ENCODE data around the gene PLPPR3.

DNA sequence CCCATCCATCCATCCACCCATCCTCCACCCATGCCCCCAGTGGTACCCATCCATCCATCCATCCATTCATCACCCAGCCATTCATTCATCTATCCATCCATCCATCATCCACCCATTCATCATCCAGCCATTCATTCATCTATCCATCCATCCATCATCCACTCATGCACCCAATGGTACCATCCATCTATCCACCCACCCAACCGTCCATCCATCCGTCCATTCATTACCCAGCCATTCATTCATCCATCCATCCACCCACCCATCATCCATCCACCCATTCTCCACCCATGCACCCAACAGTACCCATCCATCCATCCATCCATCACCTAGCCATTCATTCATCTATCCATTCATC is 5.3 kb downstream of the PLPPR3 start:
- TF ChIP-seq, protein P1, sequence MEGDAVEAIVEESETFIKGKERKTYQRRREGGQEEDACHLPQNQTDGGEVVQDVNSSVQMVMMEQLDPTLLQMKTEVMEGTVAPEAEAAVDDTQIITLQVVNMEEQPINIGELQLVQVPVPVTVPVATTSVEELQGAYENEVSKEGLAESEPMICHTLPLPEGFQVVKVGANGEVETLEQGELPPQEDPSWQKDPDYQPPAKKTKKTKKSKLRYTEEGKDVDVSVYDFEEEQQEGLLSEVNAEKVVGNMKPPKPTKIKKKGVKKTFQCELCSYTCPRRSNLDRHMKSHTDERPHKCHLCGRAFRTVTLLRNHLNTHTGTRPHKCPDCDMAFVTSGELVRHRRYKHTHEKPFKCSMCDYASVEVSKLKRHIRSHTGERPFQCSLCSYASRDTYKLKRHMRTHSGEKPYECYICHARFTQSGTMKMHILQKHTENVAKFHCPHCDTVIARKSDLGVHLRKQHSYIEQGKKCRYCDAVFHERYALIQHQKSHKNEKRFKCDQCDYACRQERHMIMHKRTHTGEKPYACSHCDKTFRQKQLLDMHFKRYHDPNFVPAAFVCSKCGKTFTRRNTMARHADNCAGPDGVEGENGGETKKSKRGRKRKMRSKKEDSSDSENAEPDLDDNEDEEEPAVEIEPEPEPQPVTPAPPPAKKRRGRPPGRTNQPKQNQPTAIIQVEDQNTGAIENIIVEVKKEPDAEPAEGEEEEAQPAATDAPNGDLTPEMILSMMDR (IDR thresholded peaks at IDR 0.05), result no peak
- no peak for TF ChIP-seq POLR2A (IDR thresholded peaks at IDR 0.05)
